NCI-H128 (cell line): ENCODE data around the gene DDR2.
"Not testable (repeated sequence)": the region's sequence is repeated elsewhere in the genome, so short reads cannot be mapped to it uniquely, and the experiment has no call there.

Experiments used
- DNase-seq: peaks from one replicate; lab custom pipeline; 2025; ENCODE audit not compliant: unreplicated experiment; lab: John Stamatoyannopoulos, UW

The DDR2 gene

DNA sequence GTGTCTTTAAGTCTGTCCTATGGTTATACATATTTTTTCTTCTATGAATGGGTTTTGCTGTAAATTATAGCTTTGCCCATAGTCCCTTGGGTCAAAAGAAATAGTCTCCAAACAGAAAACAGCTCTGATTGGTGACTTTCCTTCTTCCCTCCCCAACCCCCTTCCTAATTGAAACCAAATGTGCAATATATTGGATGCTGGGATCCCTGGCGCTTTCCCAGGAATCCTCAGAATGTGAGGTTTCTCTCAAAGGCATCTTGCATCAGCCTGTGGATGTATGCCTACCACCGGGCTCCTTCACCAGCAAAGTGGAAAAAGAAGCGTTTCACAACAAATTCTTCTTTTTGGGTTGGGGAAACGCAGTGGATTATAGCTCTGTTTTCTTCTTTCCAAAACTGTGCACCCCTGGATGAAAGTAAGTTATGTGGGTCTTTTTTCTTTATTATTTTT, at the start of gene DDR2:
DDR2 (plus strand) TSS at position 248 of the 450 bp plus-strand sequence. CDS start 86,600 bp downstream, outside the sequence.
- no peak for DNase-seq

- not testable (repeated sequence) for DNase-seq
Observed at GRCh38 chr1:162582901-162583300, 49.4 kb upstream of the DDR2 start.

DNA sequence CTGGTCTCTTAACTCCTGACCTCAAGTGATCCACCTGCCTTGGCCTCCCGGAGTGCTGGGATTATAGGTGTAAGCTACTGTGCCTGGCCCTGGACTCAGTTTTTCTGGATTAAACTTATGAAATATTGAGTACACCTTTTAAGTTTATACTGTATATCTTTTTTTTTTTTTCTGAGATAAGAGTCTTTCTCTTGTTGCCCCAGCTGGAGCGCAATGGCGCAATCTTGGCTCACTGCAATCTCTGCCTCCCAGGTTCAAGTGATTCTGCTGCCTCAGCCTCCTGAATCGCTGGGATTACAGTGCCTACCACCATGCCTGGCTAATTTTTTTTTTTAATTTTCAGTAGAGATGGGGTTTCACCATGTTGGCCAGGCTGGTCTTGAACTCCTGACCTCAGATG, 47.2 kb upstream of the DDR2 start:
- not testable (repeated sequence) for DNase-seq

DNA sequence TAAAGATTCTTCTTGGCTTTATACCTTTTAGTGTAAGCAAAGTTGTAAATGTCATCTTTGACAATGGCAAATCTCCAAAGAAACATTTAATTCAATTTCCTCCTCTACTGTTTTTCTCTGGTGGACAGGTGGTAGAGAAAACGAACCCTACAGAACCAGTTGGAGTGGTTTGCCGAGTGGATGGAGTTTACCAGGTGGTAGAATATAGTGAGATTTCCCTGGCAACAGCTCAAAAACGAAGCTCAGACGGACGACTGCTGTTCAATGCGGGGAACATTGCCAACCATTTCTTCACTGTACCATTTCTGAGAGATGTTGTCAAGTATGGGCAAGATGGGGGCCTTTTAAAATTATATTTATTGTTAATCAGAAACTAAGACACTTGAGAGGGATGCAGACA, 44.9 kb upstream of the DDR2 start:
- no peak for DNase-seq

- no peak for DNase-seq
Observed at GRCh38 chr1:162587761-162588260, 44.5 kb upstream of the DDR2 start.

- no peak for DNase-seq
Observed at GRCh38 chr1:162590101-162590500, 42.2 kb upstream of the DDR2 start.

GRCh38 chr1:162590686-162591085, 41.6 kb upstream of the DDR2 start:
- no peak for DNase-seq

- no peak for DNase-seq
Observed at GRCh38 chr1:162596514-162597170, 35.6 kb upstream of the DDR2 start.

DNA sequence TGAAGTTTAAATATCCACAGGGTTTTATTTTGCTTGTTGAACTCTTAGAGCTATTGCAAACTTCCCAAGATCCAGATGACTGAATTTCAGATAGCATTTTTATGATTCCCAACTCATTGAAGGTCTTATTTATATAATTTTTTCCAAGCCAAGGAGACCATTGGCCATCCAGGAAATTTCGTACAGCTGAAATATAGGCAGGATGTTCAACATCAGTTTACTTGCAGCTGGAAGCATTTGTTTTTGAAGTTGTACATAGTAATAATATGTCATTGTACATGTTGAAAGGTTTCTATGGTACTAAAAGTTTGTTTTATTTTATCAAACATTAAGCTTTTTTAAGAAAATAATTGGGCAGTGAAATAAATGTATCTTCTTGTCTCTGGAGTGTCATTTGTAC, 32.8 kb upstream of the DDR2 start:
- DNase-seq, result no peak

GRCh38 chr1:162603117-162603516, 29.1 kb upstream of the DDR2 start:
- DNase-seq, result not testable (repeated sequence)

GRCh38 chr1:162605225-162605927, 26.9 kb upstream of the DDR2 start:
- DNase-seq, result no peak

- DNase-seq, result no peak
Observed at GRCh38 chr1:162609306-162609705, 23.0 kb upstream of the DDR2 start.

GRCh38 chr1:162612606-162613400, 19.5 kb upstream of the DDR2 start:
- no peak for DNase-seq

- DNase-seq, result no peak
Observed at GRCh38 chr1:162616848-162617247, 15.4 kb upstream of the DDR2 start.

DNA sequence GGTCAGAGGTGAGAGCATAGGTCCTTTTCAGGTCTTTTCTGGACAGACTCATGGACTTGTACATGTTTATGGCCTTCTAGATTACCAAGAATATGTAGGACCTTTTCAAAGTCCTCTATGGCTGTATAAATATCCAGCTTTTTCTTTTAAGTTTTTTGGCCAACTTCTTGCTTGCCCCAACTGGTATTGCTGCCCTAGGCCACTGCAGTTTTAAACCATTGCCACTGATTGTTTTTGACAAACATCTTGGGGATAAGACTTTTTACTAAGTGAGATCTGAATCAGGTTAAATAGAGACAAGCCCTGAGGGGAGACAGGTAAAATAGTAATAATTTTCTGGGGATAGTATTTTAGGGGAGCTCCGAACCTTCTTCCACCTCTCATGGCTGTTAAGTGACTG, 14.8 kb upstream of the DDR2 start:
- no peak for DNase-seq

DNA sequence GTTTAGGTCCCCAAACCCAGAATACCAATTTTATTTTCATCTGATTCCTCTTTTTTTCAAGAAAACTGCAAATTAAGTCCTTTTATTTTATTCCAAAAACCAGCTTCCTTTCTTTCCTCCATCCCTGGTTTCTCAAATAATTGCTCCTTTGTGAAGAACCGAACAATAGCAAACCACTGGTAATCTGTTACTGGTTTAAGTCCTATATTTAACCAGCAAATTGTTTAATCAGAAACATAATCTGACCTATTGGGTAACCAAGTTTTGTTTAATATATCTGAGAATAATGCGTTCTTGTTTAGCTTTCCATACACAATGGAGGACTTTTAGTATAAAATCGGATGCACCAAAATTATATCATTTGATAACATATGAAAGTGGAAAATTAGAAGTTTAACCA, 13.2 kb upstream of the DDR2 start:
- no peak for DNase-seq

- no peak for DNase-seq
Observed at GRCh38 chr1:162621256-162621655, 11.0 kb upstream of the DDR2 start.

DNA sequence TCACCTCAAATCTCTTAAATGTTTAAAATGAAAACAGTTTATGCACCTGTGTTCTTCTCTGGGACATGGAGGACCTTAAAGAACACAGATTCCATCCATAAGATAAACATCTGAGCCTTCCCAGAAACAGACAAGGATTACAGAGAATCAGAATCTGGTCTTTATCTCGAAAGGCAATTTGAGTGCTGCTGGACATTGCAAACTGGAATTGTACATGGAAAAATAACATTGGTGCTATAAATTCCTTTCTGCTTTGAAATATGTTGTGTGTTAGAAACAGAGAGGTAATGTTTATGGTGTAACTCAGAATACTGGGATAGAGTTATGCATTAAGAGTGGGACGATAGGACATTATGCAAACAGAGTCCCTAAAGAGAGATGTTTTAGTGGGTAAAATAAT, 6.6 kb upstream of the DDR2 start:
- no peak for DNase-seq

DNA sequence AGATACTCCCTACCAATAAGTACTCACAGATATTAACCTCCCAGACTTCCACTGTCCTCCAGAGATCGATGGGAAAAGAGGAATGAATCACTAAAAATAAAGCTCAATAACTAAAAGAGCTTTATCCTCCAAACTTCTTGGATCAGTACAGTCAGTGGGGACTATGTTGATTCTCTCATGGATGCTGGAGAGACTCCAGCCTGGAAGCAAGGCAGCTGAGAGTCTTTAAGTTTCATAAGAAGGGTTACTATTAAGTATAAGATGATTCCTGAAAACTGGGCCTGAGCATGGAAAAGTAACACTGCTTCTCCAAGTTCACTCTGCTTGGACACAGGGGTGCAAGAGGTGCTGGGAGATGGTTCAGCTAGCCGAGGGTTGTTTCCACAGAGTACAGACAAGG, 6.2 kb upstream of the DDR2 start:
- no peak for DNase-seq

DNA sequence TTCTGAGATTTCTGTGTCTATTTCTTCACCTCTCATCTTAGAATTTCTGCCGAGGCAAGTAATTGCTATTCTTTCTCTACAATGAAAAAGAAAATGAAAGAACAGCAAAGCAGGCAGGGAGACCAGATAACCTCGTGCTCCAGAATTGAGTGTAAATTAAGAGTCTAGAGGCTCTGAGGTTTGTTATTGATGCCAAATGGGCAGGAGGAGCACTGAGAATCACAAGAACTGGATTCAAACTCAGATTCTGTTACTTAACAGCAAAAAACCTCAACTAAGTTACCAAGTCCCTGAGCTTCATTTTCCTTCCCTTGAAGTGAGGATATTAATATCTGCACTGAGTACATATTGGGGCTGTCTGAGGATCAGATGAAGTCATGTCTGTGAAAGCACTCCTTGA, 5.5 kb upstream of the DDR2 start:
- no peak for DNase-seq

DNA sequence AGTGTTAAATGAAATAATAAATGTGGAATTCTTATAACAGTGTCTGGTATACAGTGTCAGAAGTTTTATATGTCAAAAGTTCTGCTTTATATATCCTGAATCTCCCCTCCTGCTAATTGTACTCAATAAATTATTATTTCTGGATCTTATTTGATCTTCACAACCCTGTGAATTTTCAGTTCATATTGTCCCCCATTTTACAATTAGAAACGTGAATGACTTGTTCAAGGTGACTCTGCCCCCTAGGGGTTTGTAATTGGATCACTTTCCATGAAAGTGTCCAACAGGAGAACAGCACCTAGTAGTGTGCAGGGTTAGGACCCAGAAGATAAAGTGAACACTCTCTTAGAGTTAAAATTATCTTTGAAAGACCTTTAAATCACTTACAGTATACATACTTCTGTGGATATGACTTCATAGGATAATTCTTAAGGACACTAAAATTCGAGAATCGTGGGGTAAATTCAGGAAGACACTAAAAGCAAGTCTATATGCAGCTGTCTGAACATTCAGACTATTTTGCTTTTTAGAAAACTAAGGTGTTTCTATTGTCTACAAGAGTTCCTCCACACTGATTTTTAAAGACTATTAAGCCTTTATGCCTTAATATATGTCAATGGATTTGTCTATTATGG, 4.5 kb upstream of the DDR2 start:
- no peak for DNase-seq
